ENCODE data around the gene ICA1L. TPM values are rescaled to one million over a fixed set of nuclear protein-coding genes. Genes with fewer than 3 reads are reported as not detected.

The ICA1L gene
- polyA plus RNA-seq, 1 of the 3 experiments (the other 2 are of a cell fraction), result 3.7 TPM

DNA sequence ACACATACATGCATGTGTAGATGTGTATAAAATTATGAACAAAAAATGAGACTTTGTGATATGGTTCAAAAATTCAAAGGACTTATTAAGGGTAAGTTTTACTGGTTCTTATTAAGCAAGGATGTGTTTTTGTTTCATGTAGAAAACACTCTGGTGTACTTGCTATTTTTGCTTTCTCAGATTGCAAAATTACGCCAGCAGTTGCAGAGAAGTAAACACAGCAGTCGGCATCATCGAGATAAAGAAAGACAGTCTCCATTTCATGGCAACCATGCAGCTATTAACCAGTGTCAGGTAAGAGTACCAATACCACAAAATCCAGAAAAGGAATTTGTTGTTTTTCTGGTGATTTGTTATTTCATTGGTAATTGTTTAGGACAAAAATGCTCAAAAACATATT lies 145.5 kb downstream of the ICA1L start (continued):
- TF ChIP-seq, protein P1, sequence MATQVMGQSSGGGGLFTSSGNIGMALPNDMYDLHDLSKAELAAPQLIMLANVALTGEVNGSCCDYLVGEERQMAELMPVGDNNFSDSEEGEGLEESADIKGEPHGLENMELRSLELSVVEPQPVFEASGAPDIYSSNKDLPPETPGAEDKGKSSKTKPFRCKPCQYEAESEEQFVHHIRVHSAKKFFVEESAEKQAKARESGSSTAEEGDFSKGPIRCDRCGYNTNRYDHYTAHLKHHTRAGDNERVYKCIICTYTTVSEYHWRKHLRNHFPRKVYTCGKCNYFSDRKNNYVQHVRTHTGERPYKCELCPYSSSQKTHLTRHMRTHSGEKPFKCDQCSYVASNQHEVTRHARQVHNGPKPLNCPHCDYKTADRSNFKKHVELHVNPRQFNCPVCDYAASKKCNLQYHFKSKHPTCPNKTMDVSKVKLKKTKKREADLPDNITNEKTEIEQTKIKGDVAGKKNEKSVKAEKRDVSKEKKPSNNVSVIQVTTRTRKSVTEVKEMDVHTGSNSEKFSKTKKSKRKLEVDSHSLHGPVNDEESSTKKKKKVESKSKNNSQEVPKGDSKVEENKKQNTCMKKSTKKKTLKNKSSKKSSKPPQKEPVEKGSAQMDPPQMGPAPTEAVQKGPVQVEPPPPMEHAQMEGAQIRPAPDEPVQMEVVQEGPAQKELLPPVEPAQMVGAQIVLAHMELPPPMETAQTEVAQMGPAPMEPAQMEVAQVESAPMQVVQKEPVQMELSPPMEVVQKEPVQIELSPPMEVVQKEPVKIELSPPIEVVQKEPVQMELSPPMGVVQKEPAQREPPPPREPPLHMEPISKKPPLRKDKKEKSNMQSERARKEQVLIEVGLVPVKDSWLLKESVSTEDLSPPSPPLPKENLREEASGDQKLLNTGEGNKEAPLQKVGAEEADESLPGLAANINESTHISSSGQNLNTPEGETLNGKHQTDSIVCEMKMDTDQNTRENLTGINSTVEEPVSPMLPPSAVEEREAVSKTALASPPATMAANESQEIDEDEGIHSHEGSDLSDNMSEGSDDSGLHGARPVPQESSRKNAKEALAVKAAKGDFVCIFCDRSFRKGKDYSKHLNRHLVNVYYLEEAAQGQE (IDR thresholded peaks at IDR 0.05; ENCODE audit: low read depth, low read length), result no peak
- TF ChIP-seq, protein P2, sequence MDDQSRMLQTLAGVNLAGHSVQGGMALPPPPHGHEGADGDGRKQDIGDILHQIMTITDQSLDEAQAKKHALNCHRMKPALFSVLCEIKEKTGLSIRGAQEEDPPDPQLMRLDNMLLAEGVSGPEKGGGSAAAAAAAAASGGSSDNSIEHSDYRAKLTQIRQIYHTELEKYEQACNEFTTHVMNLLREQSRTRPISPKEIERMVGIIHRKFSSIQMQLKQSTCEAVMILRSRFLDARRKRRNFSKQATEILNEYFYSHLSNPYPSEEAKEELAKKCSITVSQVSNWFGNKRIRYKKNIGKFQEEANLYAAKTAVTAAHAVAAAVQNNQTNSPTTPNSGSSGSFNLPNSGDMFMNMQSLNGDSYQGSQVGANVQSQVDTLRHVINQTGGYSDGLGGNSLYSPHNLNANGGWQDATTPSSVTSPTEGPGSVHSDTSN (IDR thresholded peaks at IDR 0.05), result no peak
- no peak for TF ChIP-seq GATA2 (CRISPR knock-in tag; IDR thresholded peaks at IDR 0.05)
- TF ChIP-seq SMC3 (IDR thresholded peaks at IDR 0.05; ENCODE audit: low read depth, low read length), result no peak
- TF ChIP-seq RFX5 (IDR thresholded peaks at IDR 0.05; ENCODE audit: low read length), result no peak
- TF ChIP-seq, protein P3, sequence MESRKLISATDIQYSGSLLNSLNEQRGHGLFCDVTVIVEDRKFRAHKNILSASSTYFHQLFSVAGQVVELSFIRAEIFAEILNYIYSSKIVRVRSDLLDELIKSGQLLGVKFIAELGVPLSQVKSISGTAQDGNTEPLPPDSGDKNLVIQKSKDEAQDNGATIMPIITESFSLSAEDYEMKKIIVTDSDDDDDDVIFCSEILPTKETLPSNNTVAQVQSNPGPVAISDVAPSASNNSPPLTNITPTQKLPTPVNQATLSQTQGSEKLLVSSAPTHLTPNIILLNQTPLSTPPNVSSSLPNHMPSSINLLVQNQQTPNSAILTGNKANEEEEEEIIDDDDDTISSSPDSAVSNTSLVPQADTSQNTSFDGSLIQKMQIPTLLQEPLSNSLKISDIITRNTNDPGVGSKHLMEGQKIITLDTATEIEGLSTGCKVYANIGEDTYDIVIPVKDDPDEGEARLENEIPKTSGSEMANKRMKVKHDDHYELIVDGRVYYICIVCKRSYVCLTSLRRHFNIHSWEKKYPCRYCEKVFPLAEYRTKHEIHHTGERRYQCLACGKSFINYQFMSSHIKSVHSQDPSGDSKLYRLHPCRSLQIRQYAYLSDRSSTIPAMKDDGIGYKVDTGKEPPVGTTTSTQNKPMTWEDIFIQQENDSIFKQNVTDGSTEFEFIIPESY (IDR thresholded peaks at IDR 0.05; ENCODE audit: borderline replicate concordance, low read depth), result no peak
- TF ChIP-seq NFIC (IDR thresholded peaks at IDR 0.05; ENCODE audit: borderline replicate concordance), result no peak

DNA sequence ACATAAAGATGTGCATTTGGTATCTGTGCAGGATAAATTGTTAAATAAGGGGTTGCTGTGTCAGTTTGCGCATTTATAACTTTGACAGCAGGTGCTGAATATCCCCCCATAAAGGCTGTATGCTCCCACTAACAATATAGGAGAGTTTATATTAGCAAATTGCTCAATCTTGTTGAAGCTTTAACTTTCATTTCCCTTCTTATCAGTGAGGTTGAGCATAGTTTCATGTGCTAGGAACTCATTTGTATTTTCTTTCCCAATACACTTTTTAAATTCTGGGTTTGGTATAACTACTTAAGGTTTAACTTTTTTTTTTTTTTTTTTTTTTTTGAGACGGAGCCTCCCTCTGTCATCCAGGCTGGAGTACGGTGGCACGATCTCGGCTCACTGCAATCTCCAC lies 147.8 kb downstream of the ICA1L start:
- no peaks in the 10 kb centered on the region for H4K20me1 ChIP-seq (ENCODE audit: insufficient read depth)
- DNase-seq, result no peak
- H3K4me1 ChIP-seq (ENCODE audit: control insufficient read depth in 1 of 2, insufficient read depth in 2 of 2, low read depth in 1 of 2, low read length in 1 of 2), result no peaks in the 10 kb centered on the region; a peak in 2 of 4 replicates
- H3K79me2 ChIP-seq (ENCODE audit: insufficient read depth), result no peaks in the 10 kb centered on the region
- H3K27ac ChIP-seq (ENCODE audit: low read depth in 2 of 2, low read length in 1 of 2), result no peak overlapping the region
- no peak overlapping the region for H3K9ac ChIP-seq
- no peaks in the 10 kb centered on the region for H3F3A ChIP-seq (replicated peaks; ENCODE audit: insufficient read depth)
- no peak overlapping the region for H3K4me2 ChIP-seq
- WGBS (ENCODE audit: low lambda C conversion rate), result 99% methylated on average over 5 of the region's 5 CpGs
- CTCF ChIA-PET, result no interaction called here
- H3K36me3 ChIP-seq (replicated peaks in 1 of 2; ENCODE audit: control insufficient read depth in 1 of 2, insufficient read depth in 2 of 2, low read length in 1 of 2), result peaks cover 5 to 13% of the 10 kb centered on the region in 2 experiments
- no peaks in the 10 kb centered on the region for H3K9me2 ChIP-seq
- POLR2A ChIA-PET, result no interaction called here
- no peaks in the 10 kb centered on the region for H3K9me3 ChIP-seq
- H3K27me3 ChIP-seq (ENCODE audit: insufficient read depth), result no peaks in the 10 kb centered on the region
- H2AFZ ChIP-seq (ENCODE audit: low read depth), result no peak overlapping the region
- no peak overlapping the region for H3K4me3 ChIP-seq (ENCODE audit: low read depth in 2 of 2, low read length in 1 of 2)
- TF ChIP-seq, protein P4, sequence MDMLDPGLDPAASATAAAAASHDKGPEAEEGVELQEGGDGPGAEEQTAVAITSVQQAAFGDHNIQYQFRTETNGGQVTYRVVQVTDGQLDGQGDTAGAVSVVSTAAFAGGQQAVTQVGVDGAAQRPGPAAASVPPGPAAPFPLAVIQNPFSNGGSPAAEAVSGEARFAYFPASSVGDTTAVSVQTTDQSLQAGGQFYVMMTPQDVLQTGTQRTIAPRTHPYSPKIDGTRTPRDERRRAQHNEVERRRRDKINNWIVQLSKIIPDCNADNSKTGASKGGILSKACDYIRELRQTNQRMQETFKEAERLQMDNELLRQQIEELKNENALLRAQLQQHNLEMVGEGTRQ (IDR thresholded peaks at IDR 0.05; ENCODE audit: borderline replicate concordance, low read depth, low read length), result no peak
- TF ChIP-seq, protein P3 (IDR thresholded peaks at IDR 0.05; ENCODE audit: borderline replicate concordance, low read depth), result no peak
- TF ChIP-seq, protein P5, sequence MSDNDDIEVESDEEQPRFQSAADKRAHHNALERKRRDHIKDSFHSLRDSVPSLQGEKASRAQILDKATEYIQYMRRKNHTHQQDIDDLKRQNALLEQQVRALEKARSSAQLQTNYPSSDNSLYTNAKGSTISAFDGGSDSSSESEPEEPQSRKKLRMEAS (IDR thresholded peaks at IDR 0.05; ENCODE audit: low read depth), result no peak
- TF ChIP-seq, protein P6, sequence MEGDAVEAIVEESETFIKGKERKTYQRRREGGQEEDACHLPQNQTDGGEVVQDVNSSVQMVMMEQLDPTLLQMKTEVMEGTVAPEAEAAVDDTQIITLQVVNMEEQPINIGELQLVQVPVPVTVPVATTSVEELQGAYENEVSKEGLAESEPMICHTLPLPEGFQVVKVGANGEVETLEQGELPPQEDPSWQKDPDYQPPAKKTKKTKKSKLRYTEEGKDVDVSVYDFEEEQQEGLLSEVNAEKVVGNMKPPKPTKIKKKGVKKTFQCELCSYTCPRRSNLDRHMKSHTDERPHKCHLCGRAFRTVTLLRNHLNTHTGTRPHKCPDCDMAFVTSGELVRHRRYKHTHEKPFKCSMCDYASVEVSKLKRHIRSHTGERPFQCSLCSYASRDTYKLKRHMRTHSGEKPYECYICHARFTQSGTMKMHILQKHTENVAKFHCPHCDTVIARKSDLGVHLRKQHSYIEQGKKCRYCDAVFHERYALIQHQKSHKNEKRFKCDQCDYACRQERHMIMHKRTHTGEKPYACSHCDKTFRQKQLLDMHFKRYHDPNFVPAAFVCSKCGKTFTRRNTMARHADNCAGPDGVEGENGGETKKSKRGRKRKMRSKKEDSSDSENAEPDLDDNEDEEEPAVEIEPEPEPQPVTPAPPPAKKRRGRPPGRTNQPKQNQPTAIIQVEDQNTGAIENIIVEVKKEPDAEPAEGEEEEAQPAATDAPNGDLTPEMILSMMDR (IDR thresholded peaks at IDR 0.05), result no peak
- TF ChIP-seq FOSL2 (IDR thresholded peaks at IDR 0.05; ENCODE audit: borderline replicate concordance, low read depth), result no peak
- TF ChIP-seq FOXJ3 (CRISPR knock-in tag; IDR thresholded peaks at IDR 0.05), result no peak
- TF ChIP-seq, protein P1 (IDR thresholded peaks at IDR 0.05; ENCODE audit: low read depth, low read length), result no peak
- TF ChIP-seq GATA2 (CRISPR knock-in tag; IDR thresholded peaks at IDR 0.05), result no peak
- TF ChIP-seq YY1 (IDR thresholded peaks at IDR 0.05; ENCODE audit: low read depth), result no peak
